GM18868 (cell line): ENCODE results near the gene PRRX1.

Source experiments
- ATAC-seq: cut with Tn5 transposase; IDR thresholded peaks from one replicate; pipeline ENCODE4 v1.9.1; 2021; ENCODE audit warnings: mild to moderate bottlenecking, moderate library complexity; ENCODE audit not compliant: unreplicated experiment

The PRRX1 gene

DNA sequence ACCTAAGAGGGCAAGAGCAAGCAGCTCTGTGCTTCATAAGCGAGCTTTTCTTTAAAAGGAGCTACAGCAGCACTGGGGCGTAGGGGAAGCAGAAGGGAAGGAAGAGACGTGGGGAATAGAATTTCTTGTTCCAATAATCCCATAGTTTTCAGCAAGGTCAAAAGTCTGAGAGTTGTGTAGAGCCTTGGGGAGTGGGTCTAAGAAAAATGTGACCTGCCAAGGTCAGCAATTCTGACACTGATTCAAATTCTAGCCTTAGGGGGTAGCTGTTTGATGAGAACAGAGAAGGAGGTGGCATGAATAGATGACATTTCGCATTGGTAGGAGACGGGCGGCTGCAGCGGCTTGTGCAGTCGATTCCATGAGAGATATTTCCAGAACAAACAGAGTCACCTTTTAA lies 22.4 kb downstream of the PRRX1 start:
- ATAC-seq: no peak

DNA sequence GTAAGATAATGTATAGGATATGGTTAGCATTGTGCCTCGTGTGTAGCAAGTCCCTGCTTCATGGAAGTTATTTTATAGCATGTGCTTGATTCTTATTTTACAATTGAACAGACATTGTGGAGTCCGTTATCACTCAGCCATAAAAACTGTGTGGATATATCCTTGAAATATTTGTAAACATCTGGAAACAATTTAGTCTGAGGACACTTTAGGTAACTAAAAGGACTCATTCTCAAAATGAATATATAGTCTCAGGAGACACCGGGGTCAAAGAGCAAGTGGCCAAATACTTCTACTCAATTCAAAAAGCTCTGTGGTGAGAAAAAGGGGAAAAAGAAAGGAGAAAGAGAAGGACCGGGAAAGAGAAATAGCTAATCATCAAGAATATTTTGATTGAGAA lies 23.7 kb downstream of the PRRX1 start:
- ATAC-seq: no peak

DNA sequence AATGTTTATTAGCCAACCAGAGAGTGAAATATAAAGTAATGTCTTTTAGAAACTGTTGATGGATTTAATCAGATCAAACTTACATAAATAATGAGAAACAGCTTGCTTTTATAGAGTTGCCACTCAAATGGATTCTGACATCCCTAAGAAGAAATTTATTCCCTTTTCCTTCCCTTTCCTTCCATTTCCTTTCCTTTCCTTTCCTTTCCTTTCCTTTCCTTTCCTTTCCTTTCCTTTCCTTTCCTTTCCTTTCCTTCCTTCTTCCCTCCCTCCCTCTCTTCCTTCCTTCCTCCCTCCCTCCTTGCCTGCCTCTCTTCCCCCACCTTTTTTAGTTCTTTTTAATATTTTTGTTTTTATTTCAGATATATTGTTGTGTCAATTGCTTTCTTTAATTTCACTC lies 27.3 kb downstream of the PRRX1 start:
- ATAC-seq: no peak

DNA sequence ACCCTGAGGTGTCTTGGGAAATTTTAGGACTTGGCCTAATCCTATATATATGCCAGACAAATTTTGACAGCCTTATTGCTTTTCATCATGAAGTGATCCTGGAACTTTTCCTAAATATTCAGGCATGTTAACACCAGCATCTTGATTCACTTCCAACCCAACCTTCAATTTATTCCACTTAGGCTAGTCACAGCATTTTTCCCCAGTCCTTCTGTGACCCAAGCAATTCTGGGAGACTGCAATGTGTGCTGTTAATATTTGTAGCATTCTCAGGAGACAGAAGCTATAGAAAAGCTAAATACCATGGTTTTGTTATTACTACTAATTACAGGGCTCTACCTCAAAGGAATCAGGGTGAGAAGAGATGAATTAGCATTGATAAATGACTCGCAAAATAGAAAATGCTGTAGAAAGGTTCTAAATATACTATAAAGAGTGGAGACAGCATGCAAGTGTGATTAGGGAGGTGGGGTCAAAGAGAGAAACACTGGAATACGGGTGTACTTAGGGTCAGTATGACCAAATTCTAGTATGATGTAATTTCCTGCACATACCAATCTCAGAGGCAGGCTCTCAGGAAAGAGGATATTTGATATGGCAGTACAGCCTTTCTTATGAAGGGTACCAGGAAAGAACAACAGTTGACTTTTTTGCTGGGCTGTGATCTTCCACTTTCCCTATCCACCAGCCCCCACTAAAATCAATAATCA lies 29.1 kb downstream of the PRRX1 start:
- ATAC-seq: no peak

DNA sequence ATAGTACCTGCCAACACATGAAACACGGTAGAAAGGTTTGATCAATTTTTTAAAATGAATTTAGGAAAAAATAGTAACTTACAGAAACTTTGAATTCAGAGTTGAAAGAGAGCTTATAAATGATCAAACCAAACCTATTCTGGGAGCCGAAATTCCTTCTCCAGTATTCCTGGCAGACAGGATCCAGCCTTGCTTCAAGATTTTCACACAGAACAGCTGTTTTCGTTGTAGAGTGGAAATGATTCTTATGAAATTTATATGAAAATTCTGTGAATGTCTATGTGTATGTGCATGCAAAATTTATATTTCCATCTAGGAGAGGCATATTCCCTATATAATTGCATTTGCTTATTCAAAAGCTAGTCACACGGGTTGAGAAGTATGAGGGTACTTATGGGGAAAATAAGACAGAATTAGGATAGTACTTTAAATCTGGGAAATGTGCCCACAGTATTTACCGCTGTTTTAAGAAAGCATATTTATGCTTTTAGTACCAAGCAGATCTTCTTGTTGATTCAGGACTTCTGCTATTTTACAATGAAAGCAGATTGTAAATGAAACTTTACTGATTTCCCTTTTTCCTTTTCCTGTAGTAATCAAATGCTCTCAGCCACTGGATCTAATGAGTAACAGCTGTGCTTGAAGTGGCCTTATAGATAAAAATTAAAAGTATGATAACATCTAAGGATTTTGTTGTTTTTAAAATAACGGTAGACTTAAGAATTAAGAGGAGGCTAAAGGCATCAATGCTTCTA lies 30.4 kb downstream of the PRRX1 start:
- ATAC-seq: no peak

DNA sequence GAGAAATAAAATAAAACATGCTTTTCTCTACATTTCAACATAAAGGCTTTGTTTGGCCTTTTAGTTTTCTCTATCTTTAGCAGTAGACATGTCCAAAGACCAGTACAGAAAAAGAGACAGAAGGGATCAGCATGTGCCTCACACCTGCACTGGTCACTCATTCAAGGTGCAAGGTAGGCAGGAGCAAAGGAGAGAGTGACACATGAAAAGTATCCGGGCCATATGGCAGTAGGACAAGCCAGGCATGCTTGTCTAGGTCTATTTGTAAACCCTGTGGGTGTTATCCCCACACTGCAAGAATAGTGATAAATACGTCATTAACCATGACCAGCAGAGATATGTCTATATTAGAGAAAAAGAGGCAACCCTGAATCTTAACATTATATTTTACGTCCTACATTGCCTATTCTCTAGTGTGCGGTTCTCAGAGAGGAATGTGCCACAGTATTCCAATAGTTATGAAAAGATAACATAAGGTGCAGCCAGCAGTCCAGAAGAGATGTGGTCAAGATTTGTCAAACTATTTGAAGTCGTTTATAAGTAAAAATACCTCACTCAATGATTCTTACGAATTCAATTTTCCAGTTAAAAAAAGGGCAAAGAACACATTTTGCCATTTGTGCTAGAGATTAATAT lies 32.1 kb downstream of the PRRX1 start:
- ATAC-seq: no peak

DNA sequence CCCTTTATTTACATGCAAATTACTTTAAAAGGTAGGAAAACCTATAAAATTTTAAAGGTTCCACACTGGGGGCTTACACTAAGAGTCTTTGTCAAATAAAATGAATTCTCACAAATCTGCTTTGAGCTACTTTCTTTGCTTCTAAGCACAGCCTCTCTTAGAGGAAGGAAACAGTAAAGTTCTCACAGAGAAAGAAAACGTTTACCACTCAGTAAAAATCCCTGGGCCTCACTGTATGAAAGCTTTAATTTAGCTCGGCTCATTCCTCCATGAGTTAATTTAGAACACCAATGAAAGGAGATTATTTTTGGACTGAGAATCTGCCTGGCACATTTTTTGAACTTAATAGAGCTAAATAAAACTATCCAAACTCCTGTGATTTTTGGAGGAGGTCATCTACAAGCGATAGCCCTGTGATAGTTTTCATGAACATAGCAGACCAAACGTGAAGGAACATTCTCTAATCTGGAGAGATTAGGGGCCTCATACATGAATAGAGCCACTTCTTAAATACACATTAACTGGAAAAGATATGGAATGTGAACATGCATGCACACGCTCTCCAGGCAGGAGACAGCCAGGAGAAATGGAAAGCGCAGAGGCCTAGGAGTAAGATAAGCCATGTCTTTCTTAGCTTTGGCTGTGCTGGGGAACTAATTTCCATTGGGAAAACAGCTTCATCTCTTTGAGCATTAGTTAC lies 32.8 kb downstream of the PRRX1 start:
- ATAC-seq: no peak

DNA sequence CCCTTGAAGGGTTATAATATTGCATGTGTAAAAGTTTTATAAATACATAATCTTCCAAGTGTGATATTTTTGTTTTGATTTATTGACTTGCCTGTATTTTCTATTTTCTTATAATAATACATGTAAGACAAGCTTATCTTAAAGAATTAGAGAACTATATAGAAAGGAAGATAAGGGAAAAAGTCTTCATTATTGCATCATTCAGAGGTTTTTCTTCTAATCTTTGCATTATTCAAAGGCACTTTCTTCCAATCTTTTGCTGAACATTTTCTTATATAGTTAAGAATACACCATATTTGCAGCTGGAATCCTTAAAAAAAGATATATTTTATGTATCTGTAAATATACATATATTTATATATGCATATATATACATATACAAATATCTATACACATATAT lies 33.4 kb downstream of the PRRX1 start:
- ATAC-seq: no peak

DNA sequence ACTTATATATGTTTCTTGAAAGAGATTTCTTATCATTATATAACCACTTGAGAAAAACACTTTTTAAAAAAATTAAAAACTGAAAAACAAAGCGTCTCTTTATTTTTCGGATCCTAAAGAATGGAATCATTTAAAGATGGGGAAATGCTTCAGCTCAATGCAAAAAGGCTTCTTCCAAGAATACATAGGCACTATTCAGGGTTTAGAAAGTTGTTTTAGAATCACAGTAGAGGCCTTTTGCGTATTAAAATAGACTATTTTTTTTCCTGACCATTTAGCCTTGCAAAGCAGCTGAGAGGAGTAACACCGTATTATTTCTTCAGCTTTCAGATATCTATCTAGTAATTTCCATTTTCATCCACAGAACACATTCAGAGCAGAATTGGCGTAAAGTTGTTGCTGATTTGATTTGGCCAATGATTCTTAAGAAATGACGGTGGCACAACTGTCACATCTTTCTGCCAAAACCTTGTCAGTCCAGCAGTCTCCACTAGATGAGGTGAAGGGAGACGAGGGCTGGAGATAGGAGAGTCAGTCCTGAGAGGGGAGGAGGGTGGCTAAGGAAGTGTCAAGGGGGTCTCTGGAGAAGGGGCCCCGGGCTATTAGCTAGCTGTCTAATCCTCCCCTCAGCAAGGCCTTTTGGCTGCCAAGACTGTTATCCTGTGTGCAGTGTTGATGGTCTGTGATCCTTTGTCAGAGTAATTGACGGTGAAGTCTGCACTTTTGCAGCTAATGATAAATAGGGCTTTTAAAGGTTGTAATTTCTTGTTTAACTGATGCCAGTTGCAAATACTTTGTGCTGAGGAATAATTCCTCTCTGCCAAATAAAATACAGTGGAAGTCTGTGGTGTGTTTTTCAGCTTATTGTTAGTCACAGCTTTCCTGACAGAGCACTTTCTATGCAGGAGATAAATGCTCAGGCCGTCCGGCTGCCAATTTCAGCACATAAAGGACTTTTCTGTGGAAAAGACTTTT lies 34.7 kb downstream of the PRRX1 start:
- no peak for ATAC-seq

DNA sequence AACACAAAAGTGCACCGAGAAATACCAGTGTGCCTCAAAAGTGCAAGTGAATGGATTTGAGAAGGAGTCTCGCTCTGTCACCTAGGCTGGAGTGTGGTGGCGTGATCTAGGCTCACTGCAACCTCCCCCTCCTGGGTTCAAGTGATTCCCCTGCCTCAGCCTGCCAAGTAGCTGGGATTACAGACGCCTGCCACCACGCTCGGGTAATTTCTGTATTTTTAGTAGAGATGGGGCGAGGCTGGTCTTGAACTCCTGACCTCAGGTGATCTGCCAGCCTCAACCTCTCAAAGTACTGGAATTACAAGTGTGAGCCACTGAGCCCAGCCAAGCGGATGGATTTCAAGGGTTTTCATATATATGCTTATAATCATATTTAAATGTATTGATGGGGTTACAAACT lies 35.8 kb downstream of the PRRX1 start:
- ATAC-seq: no peak

DNA sequence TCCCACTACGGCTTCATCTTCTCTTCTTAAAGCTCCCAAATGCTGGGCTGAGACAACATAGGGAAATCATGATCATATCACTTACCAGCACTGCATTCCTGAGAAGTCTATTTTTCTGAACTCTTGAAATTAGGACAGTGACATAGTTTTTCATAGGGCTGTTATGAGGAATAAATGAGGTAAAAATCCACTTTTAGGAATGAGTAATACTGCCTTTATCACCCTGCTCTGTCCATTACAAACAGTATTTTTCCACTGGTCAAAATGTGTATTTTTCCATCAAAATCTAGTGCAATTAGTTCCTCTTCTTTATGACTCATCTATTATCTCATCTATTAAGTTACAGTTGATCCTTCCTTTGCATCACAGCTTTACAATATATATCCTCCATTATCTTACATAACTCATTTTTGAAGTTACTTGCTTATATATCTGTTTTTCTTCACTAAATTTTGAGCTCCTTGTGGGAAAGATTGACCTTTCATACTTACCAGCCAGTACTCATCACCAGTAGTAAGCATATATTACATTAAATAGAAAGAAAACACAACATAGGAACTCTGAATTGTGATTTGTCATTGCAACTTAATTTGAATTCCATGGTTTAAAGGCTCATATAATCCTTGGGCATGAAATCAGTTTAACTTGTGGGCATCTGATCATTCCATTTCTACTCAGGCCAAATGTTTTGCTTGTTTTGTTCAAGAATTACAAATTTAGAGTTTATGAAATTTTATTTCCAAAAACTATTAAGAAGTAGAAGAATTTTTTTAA lies 37.1 kb downstream of the PRRX1 start:
- ATAC-seq: no peak

DNA sequence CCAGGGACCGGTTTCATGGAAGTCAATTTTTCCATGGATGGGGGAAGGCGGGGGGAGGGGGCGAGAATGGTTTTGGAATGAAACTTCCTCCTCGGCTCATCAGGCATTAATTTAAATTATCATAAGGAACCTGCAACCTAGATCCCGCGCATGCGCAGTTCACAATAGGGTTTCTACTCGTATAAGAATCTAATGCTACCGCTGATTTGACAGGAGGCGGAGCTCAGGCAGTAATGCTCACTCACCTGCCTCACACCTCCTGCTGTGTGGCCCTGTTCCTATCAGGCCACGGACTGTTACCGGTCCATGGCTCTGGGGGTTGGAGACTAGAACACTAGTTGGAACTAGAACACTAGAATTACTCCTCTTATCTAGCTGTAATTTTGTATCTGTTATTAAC lies 38.0 kb downstream of the PRRX1 start:
- no peak for ATAC-seq

DNA sequence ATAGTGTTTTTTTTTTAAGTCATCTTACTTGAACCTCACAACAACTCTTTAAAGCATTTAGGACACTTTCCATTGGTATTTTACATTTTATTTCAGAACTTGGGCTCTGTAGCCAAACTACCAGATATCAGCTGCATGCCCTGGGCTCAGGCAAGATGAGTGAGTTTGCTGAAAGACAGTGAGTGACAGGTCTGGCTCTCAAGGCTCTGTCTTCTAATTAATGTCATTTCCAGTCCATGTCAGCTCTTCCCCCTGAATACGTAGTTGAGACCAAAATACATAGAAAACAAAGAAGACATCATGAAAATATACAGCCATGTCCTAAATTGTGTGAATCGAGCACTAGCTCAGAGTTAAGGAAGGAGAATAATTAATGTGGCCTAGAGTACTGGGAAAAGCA lies 39.7 kb downstream of the PRRX1 start:
- ATAC-seq: no peak

DNA sequence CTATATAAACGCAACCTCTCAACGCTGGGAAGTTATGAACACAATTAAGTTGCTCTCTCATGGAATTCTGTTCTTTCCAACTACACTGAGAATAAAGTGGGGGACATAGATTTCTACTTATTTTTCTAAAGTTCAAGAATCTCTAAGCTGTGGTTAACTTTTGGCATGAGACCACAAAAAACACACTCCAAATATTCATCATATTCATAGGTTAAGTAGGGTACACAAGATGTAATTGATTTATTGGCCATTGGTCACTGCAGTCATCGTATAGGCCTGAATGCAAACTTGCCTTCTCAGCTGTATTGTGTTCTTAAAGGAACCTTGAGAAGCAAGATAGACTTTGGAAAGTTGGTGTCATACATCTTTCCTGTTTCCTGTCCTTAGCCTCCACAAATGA lies 40.3 kb downstream of the PRRX1 start:
- no peak for ATAC-seq

DNA sequence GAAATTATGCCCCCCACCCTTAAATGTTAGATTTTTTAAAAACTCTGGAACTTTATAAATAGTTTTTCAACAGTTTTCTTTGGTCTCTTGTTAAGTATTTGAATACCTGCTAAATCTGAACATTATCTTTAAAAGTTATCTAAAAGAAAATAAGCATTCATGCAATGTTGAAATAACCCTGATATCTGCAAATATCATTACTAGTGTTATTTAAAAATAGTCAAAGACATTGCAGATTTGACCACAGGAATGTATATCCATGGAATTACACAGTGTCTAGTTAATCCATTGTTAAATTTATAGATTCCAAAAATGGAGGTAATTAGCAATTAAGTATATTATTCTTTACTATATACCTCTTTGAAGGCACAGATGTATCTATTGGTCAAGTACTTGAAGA lies 42.0 kb downstream of the PRRX1 start:
- no peak for ATAC-seq

DNA sequence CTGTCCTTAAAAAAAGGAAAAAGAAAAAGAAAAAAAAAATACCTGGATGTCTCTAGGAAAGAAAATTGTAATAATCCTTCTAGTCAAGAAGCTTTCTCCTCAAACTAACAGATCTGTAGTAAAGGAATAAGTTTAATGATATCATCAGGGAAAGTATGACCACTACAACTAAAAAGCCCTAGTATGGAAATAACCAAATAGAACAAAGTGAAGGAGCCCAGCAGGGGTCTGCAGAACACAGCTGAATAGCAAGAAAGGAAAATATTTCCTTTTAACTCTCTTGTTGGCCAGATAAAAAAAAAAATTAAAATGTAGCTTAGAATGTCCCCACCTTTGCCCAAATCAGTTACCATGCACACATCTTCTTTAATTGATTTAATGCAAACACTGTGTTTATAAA lies 43.2 kb downstream of the PRRX1 start:
- ATAC-seq: no peak

DNA sequence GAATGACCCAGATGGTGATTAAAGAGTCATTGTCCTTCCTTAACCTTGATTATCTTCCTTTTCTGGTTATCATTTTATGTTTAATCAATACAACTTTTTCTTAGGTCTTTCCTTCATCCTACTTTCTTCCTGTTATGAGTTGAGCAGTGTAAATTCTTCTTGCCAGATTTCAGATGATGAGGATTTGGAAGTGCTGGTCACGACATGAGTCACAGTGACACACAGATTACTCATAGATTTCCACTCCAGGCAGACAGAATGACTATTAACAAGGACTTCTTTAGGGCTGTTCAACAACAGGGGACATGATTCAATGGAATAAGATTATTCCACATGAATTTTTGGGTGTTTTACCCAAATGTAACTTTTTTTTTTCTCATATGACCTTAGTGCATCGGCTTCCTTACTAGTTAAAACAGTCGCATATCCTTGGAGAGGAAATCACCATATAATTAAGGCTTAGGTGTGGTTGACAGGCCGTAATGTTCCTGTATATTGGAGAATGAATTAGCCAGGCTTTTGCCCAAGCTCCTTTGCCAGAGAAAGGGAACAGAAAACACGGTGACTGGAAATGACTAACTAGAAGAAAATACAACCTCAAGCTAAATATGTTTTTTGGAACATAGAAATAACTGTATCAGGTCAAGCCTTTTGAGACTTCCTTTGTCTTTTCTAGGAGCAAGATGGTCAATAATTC lies 44.2 kb downstream of the PRRX1 start:
- ATAC-seq: no peak

DNA sequence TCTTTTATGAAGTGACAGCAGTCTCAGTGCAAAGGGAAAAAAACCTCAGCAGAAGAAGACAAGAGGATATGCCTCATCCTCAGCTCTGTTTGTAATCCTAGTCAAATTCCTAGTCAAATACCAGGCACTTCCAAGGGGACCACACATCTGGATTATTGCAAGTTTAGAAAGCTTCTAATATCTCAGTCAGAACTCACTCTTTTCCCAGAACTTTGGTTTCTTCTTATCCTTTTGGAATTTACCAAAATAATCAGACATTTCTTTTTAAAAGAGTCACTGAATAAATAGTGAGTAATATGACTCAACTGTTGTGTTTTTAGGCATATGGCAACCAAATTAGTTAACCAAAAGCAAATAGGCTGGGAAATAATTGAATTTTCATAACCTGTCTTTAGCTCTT lies 47.8 kb downstream of the PRRX1 start:
- ATAC-seq: no peak

DNA sequence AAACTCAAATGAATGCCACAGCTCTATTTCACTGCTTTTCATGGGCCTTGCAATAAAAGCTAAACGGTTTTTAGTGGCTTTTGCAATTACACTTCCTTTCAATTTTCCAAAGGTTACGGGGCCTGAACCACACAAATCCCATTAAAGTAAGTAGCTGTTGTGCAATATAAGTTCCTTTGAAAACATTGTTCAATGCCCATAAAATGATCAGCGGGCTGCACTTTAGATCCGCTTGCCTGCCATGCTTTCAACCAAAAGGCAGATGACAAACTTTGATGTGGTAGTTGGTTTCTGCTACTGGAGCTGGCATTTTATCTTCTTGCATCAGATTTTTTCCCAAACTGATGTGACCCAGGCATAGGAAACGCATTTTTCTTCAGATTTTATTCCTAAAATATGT lies 50.2 kb downstream of the PRRX1 start:
- ATAC-seq: no peak
